ENCODE data around the gene VAT1L.
"Not testable (repeated sequence)": the region's sequence is repeated elsewhere in the genome, so short reads cannot be mapped to it uniquely, and the experiment has no call there.

The VAT1L gene

DNA sequence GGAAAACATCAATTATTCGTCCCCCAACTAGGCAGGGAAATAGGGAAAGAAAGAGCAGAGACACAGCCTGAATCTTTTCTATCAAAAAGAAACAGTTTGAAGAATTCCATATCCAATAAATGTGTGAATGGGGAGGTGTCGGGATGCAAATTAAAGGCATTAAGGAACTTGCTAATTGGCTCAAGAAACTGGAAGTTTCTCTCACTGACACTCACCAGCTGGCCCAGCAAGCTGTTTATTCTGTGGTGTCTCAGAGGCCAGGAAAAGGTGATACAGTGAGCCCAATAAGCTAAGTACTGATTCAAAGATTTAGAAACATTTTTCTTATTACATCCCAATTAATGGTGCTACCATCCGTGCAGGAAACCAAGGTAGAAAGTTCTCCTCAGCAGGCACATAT, 129.6 kb downstream of the VAT1L start:
- no peak for DNase-seq

DNA sequence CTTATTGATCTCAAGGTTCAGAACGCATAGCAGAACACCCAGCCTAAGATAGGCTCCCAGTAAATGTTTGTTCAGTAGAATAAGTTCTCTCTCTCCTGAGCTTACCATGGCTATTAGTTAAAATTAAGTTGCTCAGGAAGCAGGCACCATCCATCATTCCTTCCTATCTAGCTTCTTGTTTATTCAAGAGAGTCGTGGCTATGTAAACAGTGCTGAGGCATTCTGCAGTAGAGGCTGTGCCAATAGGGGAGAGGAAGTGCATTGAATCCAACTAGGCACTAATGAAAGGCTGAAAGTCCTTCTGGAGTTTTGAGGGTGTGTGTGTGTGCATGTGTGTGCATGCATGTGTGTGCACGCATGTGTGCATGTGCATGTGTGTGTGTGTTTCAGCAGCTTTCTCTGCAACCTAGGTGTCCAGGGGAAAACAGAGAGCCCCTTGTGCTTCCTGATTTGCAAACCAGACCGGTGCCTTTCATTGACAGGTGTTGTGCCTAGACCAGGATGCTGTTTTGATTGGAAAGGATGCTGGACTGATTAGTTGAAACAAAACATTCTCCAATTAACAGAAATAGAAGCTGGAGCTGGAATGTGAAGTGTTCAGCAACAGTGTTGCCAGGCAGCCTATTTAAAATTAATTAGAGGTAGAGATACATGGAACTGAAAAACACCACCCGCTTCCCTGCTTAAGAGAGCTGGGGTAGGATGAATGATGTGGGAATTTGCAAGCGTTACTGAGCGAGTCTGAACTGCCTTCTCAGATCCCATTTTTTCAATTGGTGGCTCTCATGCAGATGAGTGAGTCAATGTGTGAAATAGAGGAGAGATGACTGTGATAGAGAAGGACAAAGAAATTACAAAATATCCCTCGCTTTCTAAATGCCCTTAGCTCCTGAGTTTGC, 130.7 kb downstream of the VAT1L start:
- DNase-seq: no peak

DNA sequence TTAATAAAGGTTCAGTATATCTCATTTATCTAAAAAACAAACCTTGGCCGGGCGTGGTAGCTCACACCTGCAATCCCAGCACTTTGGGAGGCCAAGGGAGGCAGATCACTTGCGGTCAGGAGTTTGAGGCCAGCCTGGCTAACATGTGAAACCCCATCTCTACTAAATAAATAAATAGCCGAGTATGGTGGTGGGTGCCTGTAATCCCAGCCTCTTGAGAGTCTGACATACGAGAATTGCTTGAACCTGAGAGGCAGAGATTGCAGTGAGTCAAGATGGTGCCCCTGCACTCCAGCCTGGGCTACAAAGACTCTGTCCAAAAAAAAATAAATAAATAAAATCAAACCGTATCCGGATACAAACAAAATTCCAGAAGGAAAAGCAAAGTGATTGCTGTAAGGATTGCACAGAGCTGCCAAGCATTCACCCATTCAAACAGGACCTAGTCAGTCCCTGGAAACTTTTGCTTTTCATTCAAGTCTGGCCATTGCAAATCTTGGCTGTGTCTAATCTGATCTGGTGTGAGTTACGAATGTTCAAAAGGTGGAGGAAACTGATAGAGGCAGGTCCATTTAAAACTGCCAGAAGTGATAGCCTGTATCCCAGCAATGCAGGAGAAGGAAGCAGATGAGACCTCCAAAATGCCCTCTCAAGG, 131.5 kb downstream of the VAT1L start:
- no peak for DNase-seq

DNA sequence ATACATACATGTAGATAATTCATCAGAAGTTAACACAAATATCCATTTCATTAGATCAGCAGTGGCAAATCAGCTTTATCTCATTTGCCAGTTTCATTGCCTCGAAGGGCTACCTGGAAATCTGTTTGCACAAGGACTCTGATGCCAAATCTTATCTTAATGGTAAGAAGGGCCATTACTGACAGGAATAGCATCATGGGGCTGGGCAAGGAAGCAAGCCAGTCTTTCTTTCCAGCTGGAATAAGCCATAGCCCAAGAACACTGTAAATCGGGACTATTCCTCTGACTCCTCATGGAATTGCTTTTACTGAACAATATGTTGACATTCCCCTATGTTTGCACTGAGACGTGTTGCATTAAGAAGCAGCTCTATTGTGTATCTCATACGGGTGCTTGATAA, 132.6 kb downstream of the VAT1L start:
- DNase-seq: no peak

DNA sequence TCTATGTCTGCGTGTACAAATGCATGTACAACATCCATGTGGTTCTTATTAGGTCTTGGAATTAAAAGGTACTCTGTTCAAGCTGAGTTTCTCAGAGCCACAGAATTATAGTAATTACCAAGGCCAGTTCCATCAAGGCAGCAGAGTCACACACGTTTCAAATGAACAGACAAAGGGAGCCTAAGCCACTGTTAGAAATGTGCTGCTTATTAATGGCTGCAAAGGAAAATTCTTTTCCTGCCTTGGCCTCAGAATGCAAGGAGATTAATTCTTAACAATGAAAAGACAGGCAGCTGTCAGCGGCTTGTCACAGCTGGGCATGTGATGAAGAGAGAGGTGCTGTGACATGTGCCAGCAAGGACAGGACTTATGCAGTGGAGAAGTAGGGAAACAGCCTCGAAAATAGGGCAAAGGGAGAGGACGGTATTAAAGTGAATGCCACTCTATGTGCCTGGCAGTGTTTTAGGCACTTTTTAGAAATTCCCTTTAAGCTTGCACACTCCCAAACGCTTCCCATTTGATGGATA, 133.9 kb downstream of the VAT1L start:
- DNase-seq: no peak

DNA sequence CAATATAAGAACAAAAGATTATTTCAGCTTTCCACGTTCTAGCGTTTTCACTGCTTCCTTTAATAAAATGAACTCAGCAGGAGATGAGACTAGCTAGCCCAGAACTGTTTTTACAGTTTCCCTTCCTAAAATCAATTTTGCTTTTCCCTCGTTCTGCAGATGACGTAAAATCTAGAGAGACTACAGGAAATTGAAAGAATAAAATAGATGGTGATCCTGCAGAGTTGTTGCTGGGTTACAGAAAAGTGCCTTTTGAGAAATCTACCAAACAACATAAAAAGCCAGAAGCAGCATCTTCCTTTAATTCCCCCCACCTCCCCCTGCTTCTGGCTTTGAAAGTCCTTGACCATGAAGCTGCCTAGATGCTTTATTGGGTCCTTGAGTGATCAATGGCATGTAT, 137.2 kb downstream of the VAT1L start:
- no peak for DNase-seq

DNA sequence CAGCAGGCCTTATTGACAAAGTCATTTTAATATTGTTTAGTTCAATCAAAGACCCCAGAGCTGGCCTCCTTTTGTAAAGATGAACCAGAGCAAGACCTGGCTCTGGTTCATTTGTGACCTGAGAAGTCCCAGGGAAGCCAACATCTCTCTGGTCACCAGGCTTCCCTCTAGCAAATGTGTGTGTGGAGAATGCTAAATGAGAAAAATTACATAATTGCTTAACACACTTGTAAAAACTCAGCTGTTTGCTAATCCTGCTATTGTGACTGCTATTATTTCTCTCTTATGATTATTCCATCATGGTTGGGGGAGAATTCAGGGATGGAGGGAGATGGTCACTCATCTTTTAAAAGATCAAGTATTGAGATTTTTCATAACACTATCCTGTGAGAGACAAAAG, 139.7 kb downstream of the VAT1L start:
- no peak for DNase-seq

DNA sequence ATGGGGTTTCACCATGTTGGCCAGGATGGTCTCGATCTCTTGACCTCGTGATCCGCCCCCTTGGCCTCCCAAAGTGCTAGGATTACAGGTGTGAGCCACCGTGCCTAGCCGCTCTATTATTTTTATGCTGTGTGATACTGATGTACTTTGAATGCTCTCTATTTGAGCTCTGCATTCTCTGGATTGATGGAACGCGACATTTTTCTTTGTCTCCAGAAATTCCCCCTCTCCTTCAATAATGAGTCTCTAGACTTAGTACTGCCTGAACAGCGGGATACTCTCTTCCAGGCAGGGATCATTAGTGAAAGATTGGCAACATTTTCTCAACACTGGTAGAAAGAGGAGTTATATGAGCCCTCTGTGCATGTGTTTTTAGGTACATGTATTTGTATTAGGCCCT, 140.6 kb downstream of the VAT1L start:
- no peak for DNase-seq

DNA sequence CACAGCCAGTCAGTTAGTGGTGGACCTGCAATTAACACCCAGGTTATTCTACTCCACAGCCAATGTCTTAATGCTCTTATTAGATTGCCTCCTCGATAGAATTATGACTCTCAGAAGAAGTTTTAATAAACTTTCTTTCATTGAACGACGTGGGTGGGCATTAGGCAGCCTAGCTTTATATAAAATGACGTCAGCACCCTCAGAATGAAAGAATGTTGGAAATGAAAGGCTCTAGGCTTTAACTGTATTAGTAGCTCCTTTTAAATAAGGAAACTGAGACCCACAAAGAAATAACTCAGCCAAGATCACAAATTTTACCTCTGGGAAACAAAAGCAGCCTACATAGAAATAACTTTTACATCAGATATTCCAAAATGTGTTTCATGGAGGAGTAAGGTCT, 142.7 kb downstream of the VAT1L start:
- DNase-seq: no peak

DNA sequence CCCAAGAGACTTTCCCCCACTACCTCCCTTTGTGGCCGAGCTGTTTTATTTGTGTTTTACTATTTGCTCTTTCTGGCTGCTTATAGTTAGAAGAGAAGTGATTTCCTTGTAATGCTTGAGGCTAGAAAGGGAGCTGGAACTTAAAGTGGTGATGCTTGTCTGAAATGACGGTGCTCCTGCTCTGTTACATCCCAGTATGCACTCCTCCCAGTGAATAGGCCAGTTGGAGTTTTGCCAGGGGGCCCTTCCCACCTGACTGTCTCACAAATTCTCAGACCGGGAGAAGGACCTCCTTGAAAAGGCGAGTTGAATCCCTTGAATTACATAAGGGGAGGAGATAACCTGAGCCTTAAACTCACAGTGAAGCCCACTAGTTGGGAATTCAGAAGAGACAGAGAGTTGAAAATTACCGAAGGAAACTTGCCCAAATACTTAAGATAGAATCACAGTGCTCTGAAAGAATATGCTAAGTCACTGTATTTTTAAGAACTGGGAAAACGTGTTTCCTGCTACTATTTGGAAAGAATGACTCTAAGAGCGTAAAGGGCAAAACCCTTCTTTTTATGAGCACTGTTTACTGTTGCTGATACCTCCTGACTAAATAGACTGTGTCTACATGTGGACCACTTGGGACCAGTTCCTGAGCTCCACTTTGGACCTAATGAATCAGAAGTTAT, 149.2 kb downstream of the VAT1L start:
- DNase-seq: no peak

DNA sequence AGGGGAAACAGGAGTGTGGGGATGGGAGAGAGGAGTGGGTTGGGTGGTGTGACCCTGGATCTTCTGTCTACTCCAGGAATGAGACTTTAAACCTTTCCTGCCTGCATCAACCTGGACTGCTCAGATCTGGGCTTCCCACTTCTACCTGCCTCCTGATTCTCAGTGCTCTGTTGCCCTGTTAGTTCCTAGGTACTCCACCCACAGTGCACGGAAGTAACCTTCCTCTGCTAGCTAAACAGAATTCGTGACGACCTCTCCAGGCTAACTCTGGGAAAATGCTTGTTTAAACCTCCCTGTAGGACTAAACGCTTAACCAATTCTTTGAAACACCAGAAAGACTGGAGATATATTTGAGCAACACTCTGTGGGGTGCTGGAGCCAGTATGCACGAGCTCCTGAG, 150.5 kb downstream of the VAT1L start:
- DNase-seq: no peak

DNA sequence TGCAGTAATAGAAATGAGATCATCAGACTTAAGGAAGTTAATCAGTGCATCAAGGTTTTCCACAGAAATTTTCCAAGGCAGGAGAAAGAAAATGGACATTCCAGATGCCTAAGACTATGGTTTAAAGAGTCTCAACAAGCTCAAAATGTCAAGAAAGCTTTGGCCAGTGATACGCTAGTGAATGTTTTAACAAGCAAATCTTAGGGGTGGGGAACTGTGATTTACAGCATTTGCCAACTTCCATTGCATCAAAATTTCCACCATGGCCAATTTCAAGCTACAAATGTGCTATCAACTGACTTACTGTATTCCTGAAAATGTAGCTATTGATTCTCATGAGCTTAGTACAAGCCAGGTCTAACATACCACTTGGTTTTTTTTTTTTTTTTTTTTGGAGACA, 151.6 kb downstream of the VAT1L start:
- DNase-seq: no peak

DNA sequence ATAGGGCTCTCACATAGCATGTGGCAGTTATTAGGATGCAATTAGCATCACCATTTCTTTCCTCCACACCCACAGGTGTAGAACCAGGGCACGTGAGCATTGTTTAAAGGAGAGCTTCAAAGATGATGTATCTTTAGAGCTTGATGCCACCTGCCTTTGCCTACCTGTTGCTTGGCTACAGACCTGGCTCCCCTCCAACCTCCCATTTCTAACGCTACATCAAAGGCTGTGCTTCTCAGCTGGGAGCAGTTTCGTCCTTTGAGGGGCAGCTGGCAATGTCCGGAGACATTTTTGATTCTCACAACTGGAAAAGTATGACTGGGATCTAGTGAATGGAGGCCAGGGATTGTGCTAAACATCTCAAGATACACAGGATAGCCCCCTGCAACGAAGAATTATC, 155.4 kb downstream of the VAT1L start:
- no peak for DNase-seq

DNA sequence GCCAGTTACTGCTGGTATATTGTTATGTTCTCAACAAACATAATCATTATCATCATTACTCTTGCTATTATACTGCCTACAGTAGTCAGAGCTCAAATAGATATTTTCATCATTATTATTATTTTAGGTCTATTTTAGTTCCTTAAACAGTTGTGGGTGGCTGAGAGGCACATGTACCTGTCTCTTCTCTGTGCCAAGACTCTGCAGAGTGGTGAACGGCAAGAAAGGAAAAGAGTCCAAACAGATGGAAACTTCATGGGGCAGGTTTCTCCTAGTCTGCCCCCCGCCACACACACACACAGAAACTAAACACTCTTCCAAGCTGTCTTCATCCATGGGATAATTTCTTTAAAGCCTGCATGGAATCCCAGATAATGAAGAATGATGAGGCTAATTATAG, 156.3 kb downstream of the VAT1L start:
- DNase-seq: no peak

DNA sequence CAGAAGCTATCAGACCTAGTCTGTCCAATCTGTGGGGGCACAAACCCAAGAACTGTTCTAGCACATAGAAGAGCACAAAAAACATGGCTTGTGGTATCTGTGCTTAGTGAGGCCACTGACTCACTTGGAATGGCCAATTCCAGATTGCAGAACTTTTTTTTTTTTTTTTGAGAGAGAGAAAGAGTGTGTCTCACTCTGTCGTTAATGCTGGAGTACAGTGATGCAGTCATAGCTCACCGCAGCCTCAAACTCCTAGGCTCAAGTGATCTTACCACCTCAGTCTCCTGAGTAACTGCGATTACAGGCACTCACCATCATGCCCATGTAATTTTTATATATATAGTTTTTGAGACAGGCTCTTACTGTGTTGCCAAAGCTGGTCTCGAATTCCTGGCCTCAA, 156.8 kb downstream of the VAT1L start:
- no peak for DNase-seq

DNA sequence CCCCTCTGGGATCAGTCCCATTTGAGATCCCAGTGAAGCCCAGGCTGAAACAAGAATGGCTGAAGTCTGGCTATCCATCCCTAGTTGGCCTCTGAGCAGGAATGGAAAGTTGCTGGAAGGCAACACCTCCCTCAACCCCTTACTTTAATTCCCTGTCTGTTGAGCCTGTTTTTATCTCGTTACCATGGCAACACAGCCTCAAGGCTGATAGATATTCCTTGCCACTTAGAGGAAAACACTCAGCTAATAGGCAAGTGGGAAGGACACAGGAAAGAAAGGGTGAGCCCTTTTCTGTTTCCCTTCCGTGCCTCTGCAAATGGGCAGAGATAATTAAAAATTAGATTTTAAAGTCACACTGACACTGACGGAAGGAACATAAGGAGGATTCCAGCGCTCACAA, 158.5 kb downstream of the VAT1L start:
- no peak for DNase-seq

DNA sequence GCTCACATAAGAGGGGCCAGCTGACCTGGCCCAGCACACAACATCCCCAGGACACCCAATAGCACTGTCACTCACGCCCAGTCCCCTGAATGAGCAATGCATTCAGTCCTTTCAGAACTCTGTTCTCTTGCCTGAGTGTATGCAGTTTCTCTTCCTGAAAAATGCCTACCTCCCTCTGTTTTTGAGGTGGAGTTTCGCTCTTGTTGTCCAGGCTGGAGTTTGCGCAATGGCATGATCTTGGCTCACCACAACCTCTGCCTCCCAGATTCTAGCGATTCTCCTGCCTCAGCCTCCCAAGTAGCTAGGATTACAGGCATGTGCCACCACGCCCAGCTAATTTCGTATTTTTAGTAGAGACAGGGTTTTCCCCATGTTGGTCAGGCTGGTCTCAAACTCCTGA, 159.2 kb downstream of the VAT1L start:
- DNase-seq: not testable (repeated sequence)

DNA sequence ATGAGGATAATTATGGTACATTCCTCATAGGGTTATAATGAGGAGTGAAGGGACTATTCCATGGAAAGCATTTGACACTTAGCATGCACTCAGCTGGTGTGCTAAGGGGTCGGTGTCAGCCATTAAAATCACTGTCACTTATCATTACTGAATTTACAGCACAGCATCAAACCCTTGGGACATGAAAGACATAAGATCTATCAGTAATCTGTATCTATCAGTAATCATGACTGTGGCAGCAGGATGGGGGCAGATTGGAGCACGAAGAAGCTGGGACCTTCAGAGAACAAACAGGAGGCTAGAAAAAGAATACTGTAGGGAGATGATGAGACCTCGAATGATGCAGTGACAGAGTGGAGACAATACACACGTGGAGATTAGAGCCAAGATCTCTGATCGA, 160.5 kb downstream of the VAT1L start:
- DNase-seq: no peak

DNA sequence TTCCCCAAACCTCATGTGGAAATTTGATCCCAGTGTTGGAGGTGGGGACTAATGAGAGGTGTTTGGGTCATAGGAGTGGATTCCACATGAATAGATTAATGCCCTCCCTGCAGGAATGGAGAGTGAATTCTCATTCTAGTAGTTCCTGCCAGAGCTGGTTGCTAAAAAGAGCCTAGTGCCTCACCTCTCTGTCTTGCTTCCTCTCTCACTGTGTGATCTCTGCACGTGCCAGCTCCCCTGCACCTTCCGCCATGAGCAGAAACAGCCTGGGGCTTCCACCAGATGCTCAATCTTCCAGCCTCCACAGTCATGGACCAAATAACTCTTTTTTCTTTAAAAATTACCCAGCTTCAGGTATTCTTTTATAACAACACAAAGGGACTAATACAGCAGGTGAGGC, 161.1 kb downstream of the VAT1L start:
- no peak for DNase-seq

DNA sequence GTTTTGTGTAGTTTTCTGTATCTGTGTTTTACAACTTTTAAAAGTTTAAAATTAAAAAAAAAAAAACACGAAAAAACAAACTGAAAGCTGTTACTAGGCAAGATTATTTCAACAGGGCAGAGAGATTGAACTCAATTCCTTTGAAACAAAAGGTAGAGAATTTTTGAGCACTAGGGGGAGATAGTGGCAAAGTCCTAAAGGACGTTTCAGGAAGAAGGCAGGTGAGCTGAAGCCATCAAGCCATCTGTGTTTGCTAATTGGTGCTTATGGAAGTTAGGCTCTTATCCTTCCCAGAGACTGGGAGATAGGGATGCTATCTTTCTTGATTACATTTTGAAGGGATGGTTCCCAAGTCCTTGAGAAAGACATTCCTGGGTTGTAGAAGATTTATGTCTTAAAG, 163.4 kb downstream of the VAT1L start:
- DNase-seq: peak; percentile 23

DNA sequence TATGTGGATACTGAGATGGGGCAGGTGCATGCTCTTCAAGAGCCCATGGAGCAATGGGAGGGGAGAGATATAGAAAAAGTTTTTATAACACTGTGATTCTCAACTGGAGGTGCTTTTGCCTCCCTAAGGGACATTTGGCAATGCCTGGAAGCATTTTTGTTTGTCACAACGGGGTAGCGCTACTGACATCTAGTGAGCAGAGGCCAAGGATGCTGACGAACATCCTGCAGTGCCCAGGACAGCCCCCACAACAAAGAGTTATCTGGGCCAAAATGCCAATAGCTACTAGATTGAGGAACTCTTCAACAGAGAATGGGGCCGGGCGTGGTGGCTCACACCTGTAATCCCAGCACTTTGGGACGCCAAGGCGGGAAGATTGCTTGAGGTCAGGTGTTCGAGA, 166.8 kb downstream of the VAT1L start:
- DNase-seq: no peak

DNA sequence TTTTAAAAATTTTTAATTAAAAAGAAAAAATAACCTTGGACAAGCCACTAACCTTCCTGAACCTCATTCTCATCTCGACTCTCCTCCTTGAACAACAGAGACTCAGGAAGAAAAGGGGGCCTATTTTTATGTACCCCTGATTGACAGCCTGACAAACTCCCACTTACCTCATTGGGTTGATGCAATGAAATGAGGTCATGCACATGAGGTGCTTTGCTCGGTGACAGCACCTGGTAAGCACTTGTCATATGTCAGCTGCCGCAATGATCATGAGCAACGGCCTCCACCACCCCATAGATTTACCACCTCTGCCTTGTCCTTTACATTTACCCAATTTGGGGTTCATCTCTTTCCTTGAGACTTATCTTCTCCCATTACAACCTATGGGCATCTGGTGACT, 167.9 kb downstream of the VAT1L start:
- DNase-seq: no peak

DNA sequence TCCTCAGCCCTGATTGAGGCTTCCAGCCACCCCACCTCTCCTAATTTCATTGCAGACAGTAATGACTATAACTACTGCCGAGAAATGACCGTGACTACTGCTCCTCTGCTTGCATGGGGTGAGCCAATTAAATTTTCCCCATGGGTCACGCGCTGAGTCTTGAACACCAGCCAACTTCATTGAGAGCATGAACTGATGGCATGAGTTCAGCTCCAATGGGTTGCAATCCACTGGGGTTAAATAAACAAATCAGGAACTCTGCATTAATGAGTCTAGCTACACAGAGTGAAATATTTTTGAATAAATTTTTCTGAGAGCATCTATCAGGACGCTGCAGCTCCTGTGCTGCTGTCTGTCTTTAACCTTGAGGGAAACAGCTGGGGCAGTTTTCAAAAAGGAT, 172.4 kb downstream of the VAT1L start:
- DNase-seq: no peak

DNA sequence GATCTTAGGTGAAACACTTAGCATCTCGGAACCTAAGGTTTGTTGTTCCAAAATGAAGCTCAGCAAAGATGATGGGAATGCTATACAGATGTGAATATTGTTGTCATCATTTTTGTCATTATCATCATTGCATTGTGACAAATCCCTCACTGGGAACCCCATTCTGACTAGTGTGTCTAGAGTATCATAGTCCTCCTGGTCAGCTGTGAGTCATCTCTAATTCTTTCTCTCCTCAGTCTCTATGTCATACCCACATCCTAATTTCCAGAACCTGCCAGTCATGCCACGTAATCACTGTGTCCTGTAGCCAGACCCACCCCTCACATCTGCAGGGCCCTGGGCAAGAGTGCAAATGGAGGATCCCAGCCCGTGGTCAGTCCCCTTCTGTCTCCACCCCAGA, 173.4 kb downstream of the VAT1L start:
- no peak for DNase-seq
